Prostate gland (tissue), 2 donors: ENCODE results near the gene NFATC1.

Experiments used
- POLR2A ChIP-seq: fragments of 450-650 bp; IDR thresholded peaks from one replicate; pipeline ENCODE4 v1.6.1; 2016; ENCODE audit warnings: antibody characterized with exemption, mild to moderate bottlenecking
- TF ChIP-seq, protein P1 (sequence below), 4 experiments: fragments of 200-600 bp in 2 of 4; fragments of 450-650 bp in 2 of 4; sonication (generic) in 2 of 4; IDR thresholded peaks; 1 replicate in 3 of 4; 2 replicates in 1 of 4; pipeline ENCODE4 v1.5.1; 2016 to 2019; ENCODE audit warnings: antibody characterized with exemption in 4 of 4, mild to moderate bottlenecking in 2 of 4, moderate library complexity in 2 of 4

DNA sequence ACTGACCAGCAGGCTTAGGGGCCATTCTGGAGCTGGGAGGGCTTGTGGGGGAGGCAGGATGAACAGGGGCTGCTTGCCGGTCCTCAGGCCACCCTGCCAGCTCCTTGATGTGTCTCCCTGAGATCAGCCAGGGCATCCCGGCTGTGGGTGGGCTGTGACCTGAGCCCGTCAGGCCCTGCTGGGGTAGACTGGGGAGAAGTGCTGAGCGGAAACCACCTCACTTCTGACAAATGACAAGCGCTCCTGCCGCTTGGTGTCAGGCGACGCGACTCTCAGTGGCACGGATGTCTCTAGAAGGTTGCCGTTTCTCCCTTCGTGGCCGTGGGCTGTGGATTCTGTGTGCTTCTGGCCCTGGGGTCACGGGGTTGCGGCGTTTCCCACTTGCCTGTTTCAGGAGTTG lies 45.7 kb downstream of the NFATC1 start:
- TF ChIP-seq, protein P1, sequence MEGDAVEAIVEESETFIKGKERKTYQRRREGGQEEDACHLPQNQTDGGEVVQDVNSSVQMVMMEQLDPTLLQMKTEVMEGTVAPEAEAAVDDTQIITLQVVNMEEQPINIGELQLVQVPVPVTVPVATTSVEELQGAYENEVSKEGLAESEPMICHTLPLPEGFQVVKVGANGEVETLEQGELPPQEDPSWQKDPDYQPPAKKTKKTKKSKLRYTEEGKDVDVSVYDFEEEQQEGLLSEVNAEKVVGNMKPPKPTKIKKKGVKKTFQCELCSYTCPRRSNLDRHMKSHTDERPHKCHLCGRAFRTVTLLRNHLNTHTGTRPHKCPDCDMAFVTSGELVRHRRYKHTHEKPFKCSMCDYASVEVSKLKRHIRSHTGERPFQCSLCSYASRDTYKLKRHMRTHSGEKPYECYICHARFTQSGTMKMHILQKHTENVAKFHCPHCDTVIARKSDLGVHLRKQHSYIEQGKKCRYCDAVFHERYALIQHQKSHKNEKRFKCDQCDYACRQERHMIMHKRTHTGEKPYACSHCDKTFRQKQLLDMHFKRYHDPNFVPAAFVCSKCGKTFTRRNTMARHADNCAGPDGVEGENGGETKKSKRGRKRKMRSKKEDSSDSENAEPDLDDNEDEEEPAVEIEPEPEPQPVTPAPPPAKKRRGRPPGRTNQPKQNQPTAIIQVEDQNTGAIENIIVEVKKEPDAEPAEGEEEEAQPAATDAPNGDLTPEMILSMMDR (IDR thresholded peaks at IDR 0.05), result no peak
- TF ChIP-seq POLR2A, result no peak
